ENCODE measurements around the gene SLC35B3. TPM values are rescaled to one million over a fixed set of nuclear protein-coding genes. Genes with fewer than 3 reads are reported as not detected.
A peak's percentile ranks its signal among the peaks of the same experiment; 100 is the strongest.

Gene SLC35B3
- polyA plus RNA-seq, 6 donors from 2014 or later, result 7.1 to 14.6 (median 11.7) TPM

DNA sequence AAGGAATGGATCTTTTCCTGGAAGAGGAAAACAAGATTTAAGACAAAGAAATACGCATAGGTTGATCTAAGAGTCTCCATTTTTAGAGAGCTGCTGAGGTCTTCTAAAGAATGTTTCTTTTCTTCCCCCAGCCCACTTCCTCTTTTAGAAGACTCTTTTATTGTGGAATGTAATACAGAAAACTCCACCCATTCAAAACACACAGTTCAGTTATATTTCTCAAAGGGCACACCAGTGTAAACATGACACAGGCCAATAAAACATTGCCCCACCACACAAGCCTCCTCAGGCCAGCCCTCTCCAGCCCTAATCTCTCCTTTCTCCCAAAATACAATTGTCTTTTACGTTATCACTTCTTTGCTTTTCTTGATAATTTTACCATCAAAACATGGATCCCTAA, 42.8 kb downstream of the SLC35B3 start:
- H3K4me3 Mint-ChIP-seq, result no peak overlapping the region
- H3K4me1 Mint-ChIP-seq, result peaks cover 0 to 7% (median 3%) of the 10 kb centered on the region in 3 donors
- peak overlapping the region in 3 of 6 donors; percentile 0 to 32 (median 3) for H3K27ac Mint-ChIP-seq
- no peak for ATAC-seq (ENCODE audit: low read depth in 2 of 2)
- no peaks in the 10 kb centered on the region for H3K36me3 Mint-ChIP-seq
- H3K9me3 Mint-ChIP-seq, result no peaks in the 10 kb centered on the region
- DNase-seq, result no peak
- peaks cover 0 to 10% (median 0%) of the 10 kb centered on the region in 3 donors for H3K27me3 Mint-ChIP-seq

DNA sequence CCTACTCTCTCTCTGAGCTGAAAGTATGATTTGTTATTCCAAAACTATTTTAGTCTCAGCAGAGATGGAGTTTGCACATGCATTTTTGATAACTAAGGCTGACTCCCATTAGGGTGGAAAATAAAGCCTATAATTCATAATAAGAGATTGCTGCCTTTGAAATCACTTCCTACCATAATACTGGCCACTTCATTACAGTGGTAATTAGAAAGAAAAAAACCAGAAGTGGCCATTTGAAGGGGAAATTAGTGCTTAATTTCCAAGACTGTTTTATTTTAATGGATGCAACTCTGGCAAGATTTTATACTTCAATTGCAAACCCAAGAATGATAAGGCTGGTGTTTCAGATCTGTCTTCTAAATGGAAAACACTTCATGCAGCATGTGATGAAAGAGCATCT, 43.4 kb downstream of the SLC35B3 start:
- no peak for DNase-seq
- Mint-ChIP-seq H3K27ac (peak overlapping the region in 1 of 6 donors; percentile 0), H3K36me3 (no peaks in the 10 kb centered on the region), H3K4me1 (peaks cover 0 to 7% (median 3%) of the 10 kb centered on the region in 3 donors), H3K9me3 (no peaks in the 10 kb centered on the region), H3K27me3 (peaks cover 0 to 11% (median 0%) of the 10 kb centered on the region in 3 donors), H3K4me3 (no peak overlapping the region)
- no peak for ATAC-seq (ENCODE audit: low read depth in 2 of 2)

DNA sequence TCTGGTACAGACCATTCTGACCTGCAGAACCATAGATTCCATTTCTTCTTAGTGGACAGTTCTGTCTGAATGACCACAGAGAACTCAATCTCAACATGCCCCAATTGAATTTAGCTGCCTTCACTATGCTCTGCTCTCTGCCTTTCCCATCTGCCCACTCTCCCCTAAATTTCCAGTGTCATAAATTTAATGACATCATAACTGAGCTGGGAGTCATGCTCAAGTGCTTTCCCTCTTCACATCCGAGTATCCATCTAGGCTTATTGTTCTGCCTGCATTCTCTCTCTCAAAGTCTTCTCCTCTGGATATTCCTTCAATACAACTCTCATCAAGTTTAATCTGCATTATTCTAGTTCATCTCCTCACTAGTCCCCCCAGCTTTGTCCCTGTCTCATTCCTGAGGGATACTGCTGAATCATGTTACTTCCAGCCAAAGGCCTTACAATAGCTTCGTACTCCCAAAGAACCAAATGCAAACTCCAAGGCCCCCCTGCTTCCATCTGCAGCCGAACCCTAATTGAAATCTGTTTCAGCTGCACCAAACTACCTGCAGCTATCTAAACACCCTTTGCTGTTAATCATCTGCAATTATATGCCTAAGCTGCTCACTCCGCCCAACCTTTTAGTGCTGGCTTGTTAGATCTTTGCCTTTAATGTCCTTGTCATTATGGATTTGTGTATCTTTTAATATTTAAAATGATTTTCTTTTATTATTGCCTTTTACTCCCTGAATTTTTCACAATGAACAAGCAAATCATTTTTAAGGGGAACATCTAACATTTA, 46.1 kb downstream of the SLC35B3 start:
- DNase-seq, result no peak
- no peak for ATAC-seq (ENCODE audit: low read depth in 2 of 2)

DNA sequence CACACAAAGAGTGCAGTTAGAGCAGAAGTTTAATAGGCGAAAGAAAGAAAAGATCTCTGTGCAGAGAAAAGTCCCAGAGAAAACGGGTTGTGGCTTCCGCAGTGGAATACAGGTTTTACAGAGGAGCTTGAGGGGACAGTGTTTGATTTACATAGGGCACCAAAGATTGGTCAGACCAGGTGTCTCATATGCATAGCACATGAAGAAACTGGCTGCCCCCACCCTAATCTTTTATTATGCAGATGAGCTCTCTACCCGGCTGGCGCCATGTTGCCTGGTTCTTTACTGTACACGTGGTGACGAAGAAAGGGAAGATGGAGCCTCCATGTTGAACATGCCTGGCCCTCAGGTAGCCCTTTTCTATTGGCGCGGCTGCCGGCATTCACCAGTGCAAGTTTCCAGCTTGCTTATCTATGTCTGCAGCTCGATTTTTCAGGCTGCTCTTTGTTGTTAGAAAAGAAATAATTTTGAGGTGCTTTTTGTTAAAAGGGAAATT, 47.4 kb downstream of the SLC35B3 start:
- DNase-seq (no peak), ATAC-seq (ENCODE audit: low read depth in 2 of 2) (no peak)
- H3K36me3 Mint-ChIP-seq, result no peaks in the 10 kb centered on the region
- H3K4me3 Mint-ChIP-seq, result no peak overlapping the region
- no peak overlapping the region for H3K27ac Mint-ChIP-seq
- peaks cover 0 to 7% (median 3%) of the 10 kb centered on the region in 3 donors for H3K4me1 Mint-ChIP-seq
- H3K27me3 Mint-ChIP-seq, result peaks cover 0 to 12% (median 2%) of the 10 kb centered on the region in 3 donors
- peaks cover 0 to 13% (median 0%) of the 10 kb centered on the region in 7 donors for H3K9me3 Mint-ChIP-seq

More for the DNA sequence above, 46.1 kb downstream of the SLC35B3 start:
- no peak overlapping the region for H3K27ac Mint-ChIP-seq
- peaks cover 0 to 11% (median 0%) of the 10 kb centered on the region in 3 donors for H3K27me3 Mint-ChIP-seq
- no peak overlapping the region for H3K4me3 Mint-ChIP-seq
- no peaks in the 10 kb centered on the region for H3K36me3 Mint-ChIP-seq
- H3K9me3 Mint-ChIP-seq, result peaks cover 0 to 13% (median 0%) of the 10 kb centered on the region in 7 donors
- H3K4me1 Mint-ChIP-seq, result peaks cover 0 to 7% (median 3%) of the 10 kb centered on the region in 3 donors

DNA sequence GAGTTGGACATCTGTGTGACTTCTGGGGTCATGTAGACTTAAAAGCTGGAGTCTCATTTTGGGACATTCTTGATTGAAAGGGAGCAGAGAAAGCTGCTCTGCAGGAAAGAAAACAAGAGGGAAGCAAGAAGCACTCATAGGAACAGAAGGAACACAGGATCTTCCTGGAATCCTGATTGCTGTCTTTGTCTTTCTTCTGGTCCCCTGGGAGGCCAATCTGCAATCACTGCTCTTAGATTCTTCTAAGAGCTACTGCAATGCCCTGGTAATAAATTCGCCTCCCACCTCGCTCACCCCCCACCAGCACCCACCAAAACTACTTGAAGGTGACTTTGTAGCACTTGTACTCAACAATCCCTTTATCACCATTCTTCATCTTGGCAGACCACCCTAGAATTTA, 51.8 kb downstream of the SLC35B3 start:
- Mint-ChIP-seq H3K4me3 (no peak overlapping the region), H3K27ac (no peak overlapping the region), H3K27me3 (peaks cover 18 to 29% (median 27%) of the 10 kb centered on the region in 3 donors), H3K4me1 (no peaks in the 10 kb centered on the region), H3K36me3 (no peaks in the 10 kb centered on the region), H3K9me3 (peaks cover 0 to 13% (median 0%) of the 10 kb centered on the region in 7 donors)
- ATAC-seq (ENCODE audit: low read depth in 2 of 2), result no peak
- no peak for DNase-seq

DNA sequence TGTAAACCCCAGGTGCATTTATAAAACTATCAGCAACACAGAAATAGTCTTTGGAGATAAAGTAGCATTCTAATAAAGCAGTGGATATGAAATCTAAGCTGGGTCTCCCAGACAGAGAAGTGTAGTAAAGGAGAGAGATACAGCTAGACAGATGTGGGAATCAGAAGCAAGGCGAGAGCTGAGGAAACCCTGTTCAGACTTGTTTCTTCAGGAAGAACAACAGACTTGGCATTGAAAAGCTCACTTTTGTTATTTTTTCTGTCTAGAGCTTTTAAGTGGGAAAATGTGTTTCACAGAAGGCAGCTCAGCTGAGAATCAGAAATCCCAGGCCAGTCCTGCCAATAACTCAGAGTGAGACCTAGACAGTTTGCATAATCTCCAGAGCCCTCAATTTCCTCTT, 52.9 kb downstream of the SLC35B3 start:
- Mint-ChIP-seq H3K4me3 (no peak overlapping the region), H3K9me3 (peaks cover 0 to 13% (median 0%) of the 10 kb centered on the region in 7 donors), H3K27me3 (peaks cover 20 to 35% (median 27%) of the 10 kb centered on the region in 3 donors), H3K36me3 (no peaks in the 10 kb centered on the region), H3K4me1 (no peaks in the 10 kb centered on the region), H3K27ac (no peak overlapping the region)
- ATAC-seq (ENCODE audit: low read depth in 2 of 2), result no peak
- no peak for DNase-seq

DNA sequence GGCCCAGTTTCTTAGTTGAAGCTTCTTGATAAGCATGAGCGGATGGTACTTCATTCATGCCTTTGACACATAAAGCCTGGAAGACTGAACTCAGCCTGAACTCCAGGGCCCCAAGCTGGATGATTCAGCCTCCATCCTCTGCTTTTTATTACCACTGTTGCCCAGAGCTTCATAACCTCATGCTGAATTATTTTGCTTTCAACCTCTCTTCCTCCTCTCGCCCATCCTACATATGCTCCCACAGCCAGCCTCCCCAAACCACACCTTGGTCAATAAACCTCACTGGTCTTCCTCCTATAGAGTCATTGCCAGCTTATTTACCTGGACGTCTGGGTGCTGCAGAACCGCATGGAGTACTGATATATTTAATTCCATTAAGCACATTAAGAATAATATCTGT, 59.4 kb downstream of the SLC35B3 start:
- no peak for DNase-seq
- Mint-ChIP-seq H3K36me3 (no peaks in the 10 kb centered on the region), H3K4me1 (no peaks in the 10 kb centered on the region)

More for the DNA sequence above, 59.4 kb downstream of the SLC35B3 start:
- no peak for ATAC-seq (ENCODE audit: low read depth in 2 of 2)
- Mint-ChIP-seq H3K27me3 (peaks cover 22 to 54% (median 25%) of the 10 kb centered on the region in 3 donors), H3K9me3 (peaks cover 0 to 6% (median 0%) of the 10 kb centered on the region in 7 donors), H3K4me3 (no peak overlapping the region), H3K27ac (no peak overlapping the region)

Measured in naive B cell (primary cell).